ENCODE data around the gene FGFR4.

The FGFR4 gene

DNA sequence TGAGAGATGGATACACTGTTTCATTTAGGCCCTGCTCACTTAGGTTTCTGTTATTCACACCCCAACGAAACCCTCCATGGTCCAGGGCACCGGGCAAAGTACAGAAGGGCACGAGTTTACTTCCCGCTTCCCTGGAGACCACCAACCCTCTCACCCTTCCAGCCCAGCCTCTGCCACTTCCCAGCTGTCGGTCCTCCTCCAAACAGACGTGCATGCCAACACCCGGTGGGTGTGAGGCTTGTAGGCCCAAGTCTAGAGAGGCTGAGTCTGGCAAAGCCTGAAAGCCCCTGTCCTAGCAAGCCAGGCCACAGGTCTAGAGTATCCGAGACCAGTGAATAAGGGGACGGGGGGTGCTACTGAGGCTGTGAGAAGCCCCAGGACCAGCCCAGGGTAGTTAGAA, 7.1 kb upstream of the FGFR4 start:
- Histone ChIP-seq H4K20me1 (ENCODE audit: low read depth, low read length) (no peaks in the 10 kb centered on the region), H3K27me3 (ENCODE audit: low read length) (no peaks in the 10 kb centered on the region), H3K79me2 (ENCODE audit: insufficient read depth, low read length) (no peaks in the 10 kb centered on the region), H3K27ac (ENCODE audit: low read depth, low read length) (no peak overlapping the region), H3K9me2 (replicated peaks; ENCODE audit: insufficient read depth, low read length) (no peaks in the 10 kb centered on the region), H3K36me3 (ENCODE audit: low read length) (no peaks in the 10 kb centered on the region), H3K4me2 (ENCODE audit: low read depth, low read length, poor library complexity, severe bottlenecking) (no peak overlapping the region), H3K9ac (ENCODE audit: low read length) (no peak overlapping the region), H3K4me3 (ENCODE audit: insufficient read depth, low read length, poor library complexity, severe bottlenecking) (no peak overlapping the region), H2AFZ (ENCODE audit: low read depth, low read length, severe bottlenecking) (no peak overlapping the region), H3F3A (ENCODE audit: insufficient read depth) (no peaks in the 10 kb centered on the region), H3K9me3 (ENCODE audit: insufficient read depth, low read length) (no peaks in the 10 kb centered on the region)
- TF ChIP-seq, protein P1, sequence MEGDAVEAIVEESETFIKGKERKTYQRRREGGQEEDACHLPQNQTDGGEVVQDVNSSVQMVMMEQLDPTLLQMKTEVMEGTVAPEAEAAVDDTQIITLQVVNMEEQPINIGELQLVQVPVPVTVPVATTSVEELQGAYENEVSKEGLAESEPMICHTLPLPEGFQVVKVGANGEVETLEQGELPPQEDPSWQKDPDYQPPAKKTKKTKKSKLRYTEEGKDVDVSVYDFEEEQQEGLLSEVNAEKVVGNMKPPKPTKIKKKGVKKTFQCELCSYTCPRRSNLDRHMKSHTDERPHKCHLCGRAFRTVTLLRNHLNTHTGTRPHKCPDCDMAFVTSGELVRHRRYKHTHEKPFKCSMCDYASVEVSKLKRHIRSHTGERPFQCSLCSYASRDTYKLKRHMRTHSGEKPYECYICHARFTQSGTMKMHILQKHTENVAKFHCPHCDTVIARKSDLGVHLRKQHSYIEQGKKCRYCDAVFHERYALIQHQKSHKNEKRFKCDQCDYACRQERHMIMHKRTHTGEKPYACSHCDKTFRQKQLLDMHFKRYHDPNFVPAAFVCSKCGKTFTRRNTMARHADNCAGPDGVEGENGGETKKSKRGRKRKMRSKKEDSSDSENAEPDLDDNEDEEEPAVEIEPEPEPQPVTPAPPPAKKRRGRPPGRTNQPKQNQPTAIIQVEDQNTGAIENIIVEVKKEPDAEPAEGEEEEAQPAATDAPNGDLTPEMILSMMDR (IDR thresholded peaks at IDR 0.05; ENCODE audit: insufficient read depth, low read length, poor library complexity, severe bottlenecking), result no peak
- TF ChIP-seq EZH2phosphoT487 (conservative IDR thresholded peaks at IDR 0.05; ENCODE audit: low read length), result no peak

DNA sequence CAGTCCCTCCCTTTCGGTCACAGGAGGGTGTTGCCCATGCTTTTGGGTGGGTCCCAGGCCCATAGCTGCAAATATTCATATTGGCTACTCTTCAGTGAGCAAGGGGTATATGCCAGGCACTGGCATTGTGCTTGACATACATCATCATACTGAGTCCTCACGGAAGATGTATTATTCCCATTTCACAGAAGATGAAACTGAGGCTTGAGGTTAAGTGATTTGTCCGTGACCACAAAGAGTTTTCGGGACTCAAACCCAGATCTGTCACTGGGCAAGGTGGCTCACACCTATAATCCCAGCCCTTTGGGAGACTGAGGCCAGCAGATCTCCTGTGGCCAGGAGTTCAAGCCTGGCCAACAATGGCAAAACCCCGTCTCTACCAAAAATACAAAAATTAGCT, 6.5 kb upstream of the FGFR4 start:
- Histone ChIP-seq H3K4me3 (ENCODE audit: insufficient read depth, low read length, poor library complexity, severe bottlenecking) (no peak overlapping the region), H3K27ac (ENCODE audit: low read depth, low read length) (no peak overlapping the region), H3F3A (ENCODE audit: insufficient read depth) (peaks cover 2% of the 10 kb centered on the region; the same call in 1 of the 2 replicates), H4K20me1 (ENCODE audit: low read depth, low read length) (no peaks in the 10 kb centered on the region), H3K27me3 (ENCODE audit: low read length) (no peaks in the 10 kb centered on the region), H3K79me2 (ENCODE audit: insufficient read depth, low read length) (no peaks in the 10 kb centered on the region), H3K9ac (ENCODE audit: low read length) (no peak overlapping the region), H3K9me2 (replicated peaks; ENCODE audit: insufficient read depth, low read length) (no peaks in the 10 kb centered on the region), H3K9me3 (ENCODE audit: insufficient read depth, low read length) (no peaks in the 10 kb centered on the region), H2AFZ (ENCODE audit: low read depth, low read length, severe bottlenecking) (no peak overlapping the region), H3K4me2 (ENCODE audit: low read depth, low read length, poor library complexity, severe bottlenecking) (no peak overlapping the region), H3K36me3 (ENCODE audit: low read length) (no peaks in the 10 kb centered on the region)
- TF ChIP-seq, protein P1 (IDR thresholded peaks at IDR 0.05; ENCODE audit: insufficient read depth, low read length, poor library complexity, severe bottlenecking), result no peak

DNA sequence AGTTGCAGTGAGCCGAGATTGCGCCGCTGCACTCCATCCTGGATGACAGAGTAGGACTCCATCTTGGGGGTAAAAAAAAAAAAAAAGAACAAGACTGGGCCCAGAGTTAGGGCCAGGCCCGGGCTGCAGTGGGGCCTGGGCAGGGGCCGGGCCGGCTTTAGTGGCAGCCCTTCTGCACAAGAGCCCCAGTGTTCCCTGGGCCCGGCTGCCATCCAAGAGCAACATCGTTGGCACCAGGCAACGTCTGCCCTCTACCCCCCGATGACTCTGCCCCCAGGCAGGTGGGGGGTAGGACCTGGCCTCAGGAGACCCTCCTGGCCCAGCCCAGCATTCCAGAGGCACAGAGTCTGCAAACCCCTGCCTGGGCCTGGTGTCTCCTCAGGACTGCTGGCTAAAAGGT, 4.9 kb upstream of the FGFR4 start:
- no peaks in the 10 kb centered on the region for H4K20me1 ChIP-seq (ENCODE audit: low read depth, low read length)
- no peak for TF ChIP-seq EZH2phosphoT487 (conservative IDR thresholded peaks at IDR 0.05; ENCODE audit: low read length)
- TF ChIP-seq, protein P1 (IDR thresholded peaks at IDR 0.05; ENCODE audit: insufficient read depth, low read length, poor library complexity, severe bottlenecking), result no peak
- no peaks in the 10 kb centered on the region for H3K36me3 ChIP-seq (ENCODE audit: low read length)

DNA sequence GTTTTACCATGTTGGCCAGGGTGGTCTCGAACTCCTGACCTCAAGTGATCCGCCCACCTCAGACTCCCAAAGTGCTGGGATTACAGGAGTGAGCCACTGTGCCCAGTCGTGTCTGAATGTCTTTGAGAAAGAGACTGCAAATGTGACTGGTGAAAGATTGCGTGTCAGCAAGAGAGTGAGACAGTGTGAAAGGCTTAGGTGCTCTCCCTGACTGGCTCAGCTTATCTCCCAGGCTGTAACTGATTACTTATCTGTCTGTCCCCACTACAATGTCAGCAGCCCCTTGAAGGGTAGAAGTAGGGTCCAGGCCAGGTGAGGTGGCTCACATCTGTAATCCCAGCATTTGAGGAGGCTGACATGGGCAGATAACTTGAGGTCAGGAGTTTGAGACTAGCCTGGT, 3.4 kb upstream of the FGFR4 start:
- Histone ChIP-seq H3K79me2 (ENCODE audit: insufficient read depth, low read length) (no peaks in the 10 kb centered on the region), H3K4me3 (ENCODE audit: insufficient read depth, low read length, poor library complexity, severe bottlenecking) (no peak overlapping the region), H4K20me1 (ENCODE audit: low read depth, low read length) (no peaks in the 10 kb centered on the region), H3K27ac (ENCODE audit: low read depth, low read length) (no peak overlapping the region), H3K4me2 (ENCODE audit: low read depth, low read length, poor library complexity, severe bottlenecking) (no peak overlapping the region), H2AFZ (ENCODE audit: low read depth, low read length, severe bottlenecking) (no peak overlapping the region), H3K27me3 (ENCODE audit: low read length) (no peaks in the 10 kb centered on the region), H3F3A (ENCODE audit: insufficient read depth) (peaks cover 13% of the 10 kb centered on the region), H3K9me3 (ENCODE audit: insufficient read depth, low read length) (no peaks in the 10 kb centered on the region), H3K36me3 (ENCODE audit: low read length) (no peaks in the 10 kb centered on the region), H3K9me2 (replicated peaks; ENCODE audit: insufficient read depth, low read length) (no peaks in the 10 kb centered on the region), H3K9ac (ENCODE audit: low read length) (no peak overlapping the region)
- TF ChIP-seq, protein P1 (IDR thresholded peaks at IDR 0.05; ENCODE audit: insufficient read depth, low read length, poor library complexity, severe bottlenecking), result no peak
- TF ChIP-seq EZH2phosphoT487 (conservative IDR thresholded peaks at IDR 0.05; ENCODE audit: low read length), result no peak

More for the DNA sequence above, 4.9 kb upstream of the FGFR4 start:
- Histone ChIP-seq H3K79me2 (ENCODE audit: insufficient read depth, low read length) (no peaks in the 10 kb centered on the region), H3K4me2 (ENCODE audit: low read depth, low read length, poor library complexity, severe bottlenecking) (no peak overlapping the region), H3F3A (ENCODE audit: insufficient read depth) (peaks cover 13% of the 10 kb centered on the region), H3K9ac (ENCODE audit: low read length) (no peak overlapping the region), H3K4me3 (ENCODE audit: insufficient read depth, low read length, poor library complexity, severe bottlenecking) (no peak overlapping the region), H3K9me2 (replicated peaks; ENCODE audit: insufficient read depth, low read length) (no peaks in the 10 kb centered on the region), H3K27ac (ENCODE audit: low read depth, low read length) (no peak overlapping the region), H3K27me3 (ENCODE audit: low read length) (no peaks in the 10 kb centered on the region), H3K9me3 (ENCODE audit: insufficient read depth, low read length) (no peaks in the 10 kb centered on the region), H2AFZ (ENCODE audit: low read depth, low read length, severe bottlenecking) (no peak overlapping the region)

All from SU-DHL-6 (cell line).